ENCODE measurements around the gene RPS5.
"Not testable (repeated sequence)": the region's sequence is repeated elsewhere in the genome, so short reads cannot be mapped to it uniquely, and the experiment has no call there.

The RPS5 gene

GRCh38 chr19:58400916-58401839 lies 14.1 kb downstream of the RPS5 start:
- DNase-seq (ENCODE audit: insufficient read length, low spot score), result peak; percentile 97
- peak; percentile 97 for FAIRE-seq

- DNase-seq (ENCODE audit: insufficient read length, low spot score), result no peak
- no peak for FAIRE-seq
These were observed 14.9 kb downstream of the RPS5 start for GRCh38 chr19:58401840-58402421.

- FAIRE-seq; DNase-seq (ENCODE audit: insufficient read length, low spot score): not testable (repeated sequence)
These were observed 16.9 kb downstream of the RPS5 start for GRCh38 chr19:58403920-58404478.

GRCh38 chr19:58406818-58407657 lies 20.0 kb downstream of the RPS5 start:
- FAIRE-seq, result no peak

GRCh38 chr19:58407658-58408151 lies 20.6 kb downstream of the RPS5 start:
- FAIRE-seq (no peak), DNase-seq (ENCODE audit: insufficient read length, low spot score) (no peak)

More at GRCh38 chr19:58406818-58407657, 20.0 kb downstream of the RPS5 start:
- DNase-seq (ENCODE audit: insufficient read length, low spot score), result no peak

- peak; percentile 92 for DNase-seq (ENCODE audit: insufficient read length, low spot score)
- peak; percentile 55 for FAIRE-seq
These were observed 21.3 kb downstream of the RPS5 start, which contains the start of gene ZNF584 for GRCh38 chr19:58408152-58409009. ZNF584 (plus strand) TSS chr19:58408649; CDS start chr19:58409148, 499 bp downstream.

- FAIRE-seq, result no peak
- DNase-seq (ENCODE audit: insufficient read length, low spot score), result no peak
These were observed 22.1 kb downstream of the RPS5 start for GRCh38 chr19:58409010-58409790.

- DNase-seq (ENCODE audit: insufficient read length, low spot score) (no peak), FAIRE-seq (no peak)
These were observed 29.5 kb downstream of the RPS5 start for GRCh38 chr19:58416604-58417003.

GRCh38 chr19:58417071-58417470 lies 30.0 kb downstream of the RPS5 start:
- FAIRE-seq, result no peak
- no peak for DNase-seq (ENCODE audit: insufficient read length, low spot score)

- FAIRE-seq (no peak), DNase-seq (ENCODE audit: insufficient read length, low spot score) (no peak)
These were observed 41.5 kb downstream of the RPS5 start for GRCh38 chr19:58428617-58429016.

- FAIRE-seq (no peak), DNase-seq (ENCODE audit: insufficient read length, low spot score) (no peak)
These were observed 42.7 kb downstream of the RPS5 start for GRCh38 chr19:58429745-58430144.

- FAIRE-seq (no peak), DNase-seq (ENCODE audit: insufficient read length, low spot score) (no peak)
These were observed 47.1 kb downstream of the RPS5 start for GRCh38 chr19:58434217-58434616.

GRCh38 chr19:58439576-58440554 lies 52.8 kb downstream of the RPS5 start, which contains the start of gene ZNF132:
ZNF132 (minus strand) TSS chr19:58440153; CDS start chr19:58439821, 332 bp downstream.
- DNase-seq (ENCODE audit: insufficient read length, low spot score) (peak; percentile 96), FAIRE-seq (peak; percentile 98)

- DNase-seq (ENCODE audit: insufficient read length, low spot score), result no peak
- no peak for FAIRE-seq
These were observed 53.5 kb downstream of the RPS5 start for GRCh38 chr19:58440556-58440955.

GRCh38 chr19:58442986-58443385 lies 55.9 kb downstream of the RPS5 start:
- DNase-seq (ENCODE audit: insufficient read length, low spot score), result not testable (repeated sequence)

More at GRCh38 chr19:58442986-58443385, 55.9 kb downstream of the RPS5 start:
- FAIRE-seq, result not testable (repeated sequence)

Measured in HTR-8/SVneo (cell line).